MCF 10A (cell line): ENCODE measurements around the gene ISOC2. TPM values are rescaled to one million over a fixed set of nuclear protein-coding genes. Genes with fewer than 3 reads are reported as not detected.

Source experiments
- BruUV-seq: library from RNA; stranded (reverse); fragments of 400-500 nt; replicated peaks from 2 replicates; lab custom pipeline; 2021; lab: Mats Ljungman, UMichigan
- CTCF ChIA-PET: fragments of 300-600 bp; sonication (Branson Sonifier 250); formaldehyde crosslinking; extraction: SDS; loops from one replicate; lab custom pipeline; 2021; ENCODE audit warnings: antibody characterized with exemption, inconsistent platforms; lab: Yijun Ruan, JAX
- POLR2A ChIA-PET: fragments of 300-600, 350-650 bp; sonication (Branson Sonifier 250); formaldehyde crosslinking; extraction: SDS; loops from one replicate; lab custom pipeline; 2020; ENCODE audit warnings: antibody characterized with exemption, inconsistent platforms; lab: Yijun Ruan, JAX
- DNase-seq: peaks from one replicate; pipeline ENCODE4 v3.0.0-alpha.2; 2018; ENCODE audit not compliant: unreplicated experiment
- H3K27ac Mint-ChIP-seq: one replicate; pipeline ENCODE4 v1.8.0; 2022; ENCODE audit warnings: mild to moderate bottlenecking, low read depth, mixed read lengths; ENCODE audit not compliant: unreplicated experiment
- H3K27me3 Mint-ChIP-seq: one replicate; pipeline ENCODE4 v1.8.0; 2022; ENCODE audit warnings: mixed read lengths; ENCODE audit not compliant: insufficient read depth, unreplicated experiment
- H3K36me3 Mint-ChIP-seq: one replicate; pipeline ENCODE4 v1.8.0; 2022; ENCODE audit warnings: mild to moderate bottlenecking, moderate library complexity, mixed read lengths; ENCODE audit not compliant: insufficient read depth, unreplicated experiment
- H3K4me1 Mint-ChIP-seq: one replicate; pipeline ENCODE4 v1.8.0; 2022; ENCODE audit warnings: mixed read lengths; ENCODE audit not compliant: insufficient read depth, unreplicated experiment
- H3K4me3 Mint-ChIP-seq: one replicate; pipeline ENCODE4 v1.8.0; 2022; ENCODE audit warnings: mild to moderate bottlenecking, moderate library complexity, mixed read lengths; ENCODE audit not compliant: unreplicated experiment
- H3K9me3 Mint-ChIP-seq: one replicate; pipeline ENCODE4 v1.8.0; 2022; ENCODE audit warnings: mixed read lengths; ENCODE audit not compliant: unreplicated experiment
- intact Hi-C: fragments of 100-400 bp; cut with micrococcal nuclease; formaldehyde crosslinking; loops from 2 replicates; pipeline ENCODE4 v1.14.1; 2022
- total RNA-seq: library from RNA; stranded (reverse); gene quantifications from 2 replicates; pipeline ENCODE4 v1.2.3, GENCODE V29; 2022
- TF ChIP-seq, protein P1 (sequence below): fragments of 200-600 bp; IDR thresholded peaks from one replicate; pipeline ENCODE4 v1.8.0; 2022; ENCODE audit warnings: antibody characterized with exemption, mild to moderate bottlenecking; ENCODE audit not compliant: unreplicated experiment

Gene ISOC2
- total RNA-seq, 1 experiment from 2014 or later, result 59.9 TPM

DNA sequence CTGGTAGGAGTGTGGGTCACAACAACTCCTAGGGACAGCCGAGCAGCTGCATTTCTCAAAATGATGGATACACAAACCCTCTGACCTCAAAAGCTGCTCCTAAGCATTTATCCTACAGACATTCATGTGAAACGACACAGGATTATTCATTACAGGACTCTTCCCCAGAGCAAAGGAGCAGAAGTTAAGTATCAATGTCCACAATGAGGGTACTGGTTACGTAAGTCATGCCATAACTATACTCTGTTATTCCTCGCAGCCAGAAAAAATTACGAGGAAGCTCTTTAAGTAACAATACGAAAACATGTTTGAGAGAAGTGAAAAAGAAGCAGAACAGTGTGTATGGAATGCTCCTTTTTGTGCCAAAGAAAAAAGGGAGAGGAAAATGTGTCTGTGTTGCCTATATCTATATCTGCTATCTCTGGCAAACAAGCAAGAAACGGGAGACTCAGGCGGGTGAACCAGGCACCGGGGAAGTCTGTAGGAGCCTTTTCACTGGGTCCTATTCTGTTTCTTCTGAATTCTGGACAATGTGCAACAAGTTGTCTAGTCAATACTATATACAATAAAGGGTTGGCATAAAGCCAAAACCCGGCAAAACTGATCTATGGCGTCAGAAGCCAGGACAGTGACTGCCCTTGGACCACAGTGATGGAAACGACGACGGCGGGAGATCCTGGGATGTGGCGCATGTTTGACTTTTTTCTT lies 1.3 kb downstream of the ISOC2 start:
- CTCF ChIA-PET, result interaction anchor here (0.5 to 1.7 kb wide), 4 partner anchors 7 to 610 kb away, joined by 3 to 12 read pairs (median 4); no protein-coding TSS in a partner anchor
- BruUV-seq, result TSS peak; percentile 61
- Mint-ChIP-seq H3K27ac (peak overlapping the region; percentile 83), H3K4me1 (peaks cover 17% of the 10 kb centered on the region), H3K4me3 (peak overlapping the region; percentile 97), H3K36me3 (peaks cover 16% of the 10 kb centered on the region), H3K27me3 (no peaks in the 10 kb centered on the region), H3K9me3 (no peaks in the 10 kb centered on the region)
- DNase-seq, result no peak
- POLR2A ChIA-PET, result interaction anchor here (0.6 to 1.6 kb wide), 5 partner anchors 13 to 72 kb away, joined by 3 to 4 read pairs (median 3); partner anchors contain the start of genes UBE2S and ZNF628
- intact Hi-C loops, result no loop called here
- TF ChIP-seq, protein P1, sequence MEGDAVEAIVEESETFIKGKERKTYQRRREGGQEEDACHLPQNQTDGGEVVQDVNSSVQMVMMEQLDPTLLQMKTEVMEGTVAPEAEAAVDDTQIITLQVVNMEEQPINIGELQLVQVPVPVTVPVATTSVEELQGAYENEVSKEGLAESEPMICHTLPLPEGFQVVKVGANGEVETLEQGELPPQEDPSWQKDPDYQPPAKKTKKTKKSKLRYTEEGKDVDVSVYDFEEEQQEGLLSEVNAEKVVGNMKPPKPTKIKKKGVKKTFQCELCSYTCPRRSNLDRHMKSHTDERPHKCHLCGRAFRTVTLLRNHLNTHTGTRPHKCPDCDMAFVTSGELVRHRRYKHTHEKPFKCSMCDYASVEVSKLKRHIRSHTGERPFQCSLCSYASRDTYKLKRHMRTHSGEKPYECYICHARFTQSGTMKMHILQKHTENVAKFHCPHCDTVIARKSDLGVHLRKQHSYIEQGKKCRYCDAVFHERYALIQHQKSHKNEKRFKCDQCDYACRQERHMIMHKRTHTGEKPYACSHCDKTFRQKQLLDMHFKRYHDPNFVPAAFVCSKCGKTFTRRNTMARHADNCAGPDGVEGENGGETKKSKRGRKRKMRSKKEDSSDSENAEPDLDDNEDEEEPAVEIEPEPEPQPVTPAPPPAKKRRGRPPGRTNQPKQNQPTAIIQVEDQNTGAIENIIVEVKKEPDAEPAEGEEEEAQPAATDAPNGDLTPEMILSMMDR, result no peak

DNA sequence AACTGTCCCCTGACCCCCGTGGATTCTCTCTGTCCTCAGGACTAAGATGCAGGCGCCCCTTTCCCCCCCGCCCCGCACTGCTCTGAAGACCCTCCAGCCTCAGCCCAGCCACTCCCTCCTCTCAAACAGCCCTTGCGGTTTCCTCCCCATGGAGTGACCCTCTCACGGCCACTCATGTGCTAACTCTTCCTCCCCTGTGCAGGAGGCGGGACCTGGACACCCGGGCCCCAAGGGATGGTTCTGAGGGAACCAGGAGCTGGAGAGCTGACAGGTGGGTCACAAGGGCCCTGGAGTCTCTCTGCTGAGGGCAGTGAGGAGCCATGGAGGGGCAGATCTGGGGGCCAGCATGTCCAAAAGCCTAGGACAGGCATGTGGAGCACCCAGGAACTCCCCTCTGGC lies 1.9 kb downstream of the ISOC2 start:
- intact Hi-C loops, result no loop called here
- H3K27me3 Mint-ChIP-seq, result no peaks in the 10 kb centered on the region
- no peaks in the 10 kb centered on the region for H3K9me3 Mint-ChIP-seq
- ChIA-PET CTCF (interaction anchor here (0.6 to 1.7 kb wide), 5 partner anchors 8 to 309 kb away, joined by 3 to 12 read pairs (median 4); no protein-coding TSS in a partner anchor), POLR2A (interaction anchor here (0.8 to 1.6 kb wide), 4 partner anchors 12 to 71 kb away, joined by 3 to 4 read pairs (median 4); partner anchors contain the start of gene UBE2S)
- peaks cover 16% of the 10 kb centered on the region for H3K36me3 Mint-ChIP-seq
- peak overlapping the region; percentile 97 for H3K4me3 Mint-ChIP-seq
- no peak for DNase-seq
- H3K27ac Mint-ChIP-seq, result no peak overlapping the region
- no TSS peak for BruUV-seq
- TF ChIP-seq, protein P1, result no peak
- H3K4me1 Mint-ChIP-seq, result peaks cover 17% of the 10 kb centered on the region

DNA sequence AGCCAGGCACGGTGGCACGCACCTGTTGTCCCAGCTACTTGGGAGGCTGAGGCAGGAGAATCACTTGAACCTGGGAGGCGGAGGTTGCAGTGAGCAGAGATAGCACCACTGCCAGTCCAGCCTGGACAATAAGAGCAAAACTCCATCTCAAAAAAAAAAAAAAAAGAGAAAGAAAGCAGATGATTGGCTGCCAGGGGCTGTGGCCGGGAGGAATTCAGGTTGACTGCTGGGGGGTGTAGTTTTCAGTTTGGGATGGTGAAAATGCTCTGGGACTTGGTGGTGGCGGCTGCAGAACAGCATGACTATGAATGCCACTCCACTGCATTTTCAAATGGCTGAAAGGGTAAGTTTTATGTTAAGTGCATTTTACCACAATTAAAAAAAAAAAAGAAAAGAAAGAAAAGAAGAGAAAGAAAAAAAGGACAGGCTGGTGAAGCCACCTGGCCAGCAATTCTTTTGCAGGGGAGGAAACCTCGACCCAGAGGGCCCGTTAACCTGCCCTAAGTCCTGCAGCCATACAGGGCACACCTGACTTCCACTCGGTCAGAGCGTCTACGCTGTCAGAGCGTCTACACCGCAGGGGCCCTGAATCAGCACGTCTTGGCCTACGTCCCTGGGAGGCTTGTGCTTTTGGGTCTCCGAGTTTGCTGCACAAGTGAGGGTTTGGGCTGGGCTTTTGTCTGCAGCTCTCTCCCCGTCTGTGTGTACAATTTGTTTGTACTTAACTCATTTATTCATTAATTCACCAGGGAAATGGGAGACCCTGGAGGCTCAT lies 3.6 kb downstream of the ISOC2 start:
- H3K9me3 Mint-ChIP-seq, result no peaks in the 10 kb centered on the region
- BruUV-seq, result no TSS peak
- H3K36me3 Mint-ChIP-seq, result peaks cover 16% of the 10 kb centered on the region
- peaks cover 17% of the 10 kb centered on the region for H3K4me1 Mint-ChIP-seq
- DNase-seq, result no peak
- peaks cover 7% of the 10 kb centered on the region for H3K27me3 Mint-ChIP-seq
- H3K4me3 Mint-ChIP-seq, result no peak overlapping the region
- TF ChIP-seq, protein P1, result no peak
- intact Hi-C loops, result no loop called here
- no peak overlapping the region for H3K27ac Mint-ChIP-seq
- ChIA-PET POLR2A (no interaction called here), CTCF (interaction anchor here (0.6 to 1.1 kb wide), 2 partner anchors 12 to 49 kb away, joined by 3 to 4 read pairs; no protein-coding TSS in a partner anchor)

DNA sequence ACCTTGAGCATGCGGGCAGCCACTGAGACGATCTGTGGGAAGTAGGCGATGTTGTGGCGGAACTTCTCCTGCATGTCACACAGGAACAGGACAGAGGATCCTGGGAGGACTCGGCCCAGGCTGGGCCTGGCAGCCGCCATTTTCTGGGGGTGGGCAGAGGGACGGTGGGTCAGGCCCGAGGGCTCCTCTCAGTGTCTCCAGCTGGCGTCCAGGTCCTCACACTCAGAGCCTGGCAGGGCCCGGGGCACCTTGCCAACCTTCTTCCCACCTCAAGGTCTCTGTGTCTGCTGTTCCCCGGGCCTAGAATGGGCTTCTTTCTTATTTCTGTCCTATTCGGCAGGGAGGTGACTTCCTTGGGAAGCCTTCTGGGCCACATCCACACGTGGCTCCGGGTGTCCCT lies 5.1 kb downstream of the ISOC2 start:
- H3K27ac Mint-ChIP-seq, result no peak overlapping the region
- ChIA-PET POLR2A (no interaction called here), CTCF (interaction anchor here (1.6 kb wide), 1 partner anchor 11 kb away, joined by 6 read pairs; no protein-coding TSS in a partner anchor)
- DNase-seq, result no peak
- intact Hi-C loops, result no loop called here
- TF ChIP-seq, protein P1, result no peak
- H3K4me1 Mint-ChIP-seq, result peaks cover 11% of the 10 kb centered on the region
- H3K27me3 Mint-ChIP-seq, result peaks cover 12% of the 10 kb centered on the region
- H3K36me3 Mint-ChIP-seq, result peaks cover 11% of the 10 kb centered on the region
- no TSS peak for BruUV-seq
- no peaks in the 10 kb centered on the region for H3K9me3 Mint-ChIP-seq
- H3K4me3 Mint-ChIP-seq, result no peak overlapping the region
